K562 (cell line): Measurements from ENCODE around the gene RBMS3. TPM values are rescaled to one million over a fixed set of nuclear protein-coding genes. Genes with fewer than 3 reads are reported as not detected.

Source experiments
- DACH1 ChIP-seq: fragments of 450-650 bp; IDR thresholded peaks from 2 replicates; pipeline ENCODE4 v1.6.1; 2018; ENCODE audit not compliant: partially characterized antibody
- NR1H2 ChIP-seq: sonication (generic); formaldehyde crosslinking; IDR thresholded peaks from 2 replicates; pipeline ENCODE4 v1.4.0; 2020; ENCODE audit warnings: mild to moderate bottlenecking, missing genetic modification reagents
- PHF20 ChIP-seq: fragments of 450-650 bp; IDR thresholded peaks from 2 replicates; pipeline ENCODE4 v1.6.1; 2018; ENCODE audit not compliant: partially characterized antibody
- polyA plus RNA-seq, 8 experiments: library from polyadenylated mRNA; depleted of rRNA in 4 of 8; stranded (reverse) in 5 of 8; unstranded in 3 of 8; fragments of >200 nt; fragmentation: Nextera tagmentation in 2 of 8; fragmentation: Illumina TruSeq in 1 of 8; extraction: Ambion mirVana in 2 of 8; extraction: Trizol in 1 of 8; gene quantifications; 2 replicates each; pipeline versions ENCODE4 v1.2.1 to v1.2.3, GENCODE V29; 2011 to 2014; ENCODE audit warnings: inconsistent platforms in 1 of 8, missing spikeins in 1 of 8
- total RNA-seq, 7 experiments: library from RNA; depleted of rRNA in 6 of 7; stranded (reverse); fragments of >200 nt in 6 of 7; fragmentation: Illumina TruSeq in 2 of 7; extraction: Trizol in 2 of 7; gene quantifications; 2 replicates each; pipeline versions ENCODE4 v1.2.1 to v1.2.3, GENCODE V29; 2011 to 2021; ENCODE audit warnings: low replicate concordance in 1 of 7
- TF ChIP-seq, protein P1 (sequence below), 2 experiments: fragments of 450-650 bp; IDR thresholded peaks; 2 replicates each; pipeline ENCODE4 v1.6.1; 2016; ENCODE audit warnings: mild to moderate bottlenecking in 2 of 2, borderline replicate concordance in 1 of 2, low read depth in 1 of 2, moderate library complexity in 1 of 2

RBMS3 gene
- total and polyA plus RNA-seq, 9 of the 15 experiments (the other 6 are each of a cell fraction or from before 2014, with no cell fraction given): 0.20 TPM; not detected in 8

DNA sequence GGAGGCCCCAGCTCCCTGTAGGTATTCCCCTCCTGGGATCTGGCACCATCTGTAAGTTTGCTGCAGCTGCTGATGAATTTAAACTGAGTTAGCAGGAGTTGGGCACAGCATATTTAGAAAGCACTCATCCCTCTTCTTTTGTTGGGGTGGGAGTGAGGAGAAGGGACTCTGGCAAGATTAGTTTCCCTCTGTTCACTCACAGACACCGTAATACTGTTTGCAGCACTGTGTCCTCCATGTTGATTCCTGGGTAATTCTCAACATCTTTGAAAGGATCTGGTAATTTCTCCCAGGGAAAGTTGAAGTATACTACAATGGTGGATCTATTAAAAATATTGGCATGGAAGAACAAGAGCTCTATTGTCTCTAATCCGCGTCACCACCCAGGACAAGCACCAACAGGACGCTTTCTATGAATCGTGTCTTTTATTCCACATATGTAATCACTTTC, 173.3 kb downstream of the RBMS3 start (continued):
- TF ChIP-seq, protein P1, sequence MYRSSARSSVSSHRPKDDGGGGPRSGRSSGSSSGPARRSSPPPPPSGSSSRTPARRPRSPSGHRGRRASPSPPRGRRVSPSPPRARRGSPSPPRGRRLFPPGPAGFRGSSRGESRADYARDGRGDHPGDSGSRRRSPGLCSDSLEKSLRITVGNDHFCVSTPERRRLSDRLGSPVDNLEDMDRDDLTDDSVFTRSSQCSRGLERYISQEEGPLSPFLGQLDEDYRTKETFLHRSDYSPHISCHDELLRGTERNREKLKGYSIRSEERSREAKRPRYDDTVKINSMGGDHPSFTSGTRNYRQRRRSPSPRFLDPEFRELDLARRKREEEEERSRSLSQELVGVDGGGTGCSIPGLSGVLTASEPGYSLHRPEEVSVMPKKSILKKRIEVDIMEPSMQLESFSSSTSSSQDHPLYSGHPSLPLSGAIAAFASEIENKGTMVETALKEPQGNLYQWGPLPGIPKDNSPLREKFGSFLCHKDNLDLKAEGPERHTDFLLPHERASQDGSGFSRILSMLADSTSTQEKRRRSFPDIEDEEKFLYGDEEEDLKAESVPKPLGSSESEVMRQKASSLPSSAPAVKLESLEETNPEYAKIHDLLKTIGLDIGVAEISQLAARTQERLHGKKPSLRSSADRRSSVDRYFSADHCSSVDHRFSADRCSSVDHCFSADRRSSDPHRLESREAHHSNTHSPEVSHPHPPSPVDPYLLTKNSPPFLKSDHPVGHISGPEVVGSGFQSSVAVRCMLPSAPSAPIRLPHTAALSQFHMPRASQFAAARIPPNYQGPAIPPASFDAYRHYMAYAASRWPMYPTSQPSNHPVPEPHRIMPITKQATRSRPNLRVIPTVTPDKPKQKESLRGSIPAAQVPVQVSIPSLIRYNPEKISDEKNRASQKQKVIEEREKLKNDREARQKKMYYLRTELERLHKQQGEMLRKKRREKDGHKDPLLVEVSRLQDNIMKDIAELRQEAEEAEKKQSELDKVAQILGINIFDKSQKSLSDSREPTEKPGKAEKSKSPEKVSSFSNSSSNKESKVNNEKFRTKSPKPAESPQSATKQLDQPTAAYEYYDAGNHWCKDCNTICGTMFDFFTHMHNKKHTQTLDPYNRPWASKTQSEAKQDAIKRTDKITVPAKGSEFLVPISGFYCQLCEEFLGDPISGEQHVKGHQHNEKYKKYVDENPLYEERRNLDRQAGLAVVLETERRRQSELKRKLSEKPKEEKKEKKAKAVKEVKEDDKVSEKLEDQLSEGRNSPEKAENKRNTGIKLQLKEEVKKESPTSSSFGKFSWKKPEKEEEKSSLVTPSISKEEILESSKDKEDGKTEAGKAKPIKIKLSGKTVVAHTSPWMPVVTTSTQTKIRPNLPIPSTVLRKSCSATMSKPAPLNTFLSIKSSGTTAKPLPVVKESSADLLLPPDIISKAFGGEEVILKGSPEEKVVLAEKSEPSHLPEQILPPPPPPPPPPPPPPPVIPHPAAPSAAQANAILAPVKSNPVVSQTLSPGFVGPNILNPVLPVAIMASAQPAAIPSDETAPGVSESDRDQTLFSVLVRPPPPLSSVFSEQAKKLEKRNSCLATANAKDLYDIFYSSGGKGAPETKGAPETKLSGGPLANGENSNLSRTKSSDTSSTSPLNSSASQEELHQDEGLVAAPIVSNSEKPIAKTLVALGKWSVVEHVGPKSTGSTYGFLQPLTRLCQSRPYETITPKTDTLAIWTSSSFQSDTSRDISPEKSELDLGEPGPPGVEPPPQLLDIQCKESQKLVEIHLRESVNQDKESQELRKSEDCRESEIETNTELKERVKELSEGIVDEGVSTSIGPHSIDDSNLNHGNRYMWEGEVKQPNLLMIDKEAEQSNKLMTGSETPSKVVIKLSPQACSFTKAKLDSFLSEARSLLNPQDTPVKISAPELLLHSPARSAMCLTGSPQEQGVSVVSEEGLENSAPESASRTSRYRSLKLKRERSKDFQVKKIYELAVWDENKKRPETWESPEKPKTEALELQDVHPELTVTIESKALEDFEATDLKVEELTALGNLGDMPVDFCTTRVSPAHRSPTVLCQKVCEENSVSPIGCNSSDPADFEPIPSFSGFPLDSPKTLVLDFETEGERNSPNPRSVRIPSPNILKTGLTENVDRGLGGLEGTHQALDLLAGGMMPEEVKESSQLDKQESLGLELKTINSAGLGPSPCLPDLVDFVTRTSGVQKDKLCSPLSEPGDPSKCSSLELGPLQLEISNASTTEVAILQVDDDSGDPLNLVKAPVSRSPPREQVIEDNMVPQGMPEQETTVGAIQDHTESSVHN (IDR thresholded peaks at IDR 0.05; ENCODE audit: borderline replicate concordance in 1 of 2, low read depth in 1 of 2): no peak
- TF ChIP-seq PHF20 (no peak), NR1H2 (CRISPR knock-in tag) (no peak), DACH1 (no peak)
- TF ChIP-seq, all 486 proteins: peak for 0
